Liver (tissue), 9 donors: ENCODE measurements around the gene FOXN3. TPM values are rescaled to one million over a fixed set of nuclear protein-coding genes. Genes with fewer than 3 reads are reported as not detected.

Source experiments
- DNase-seq: peaks from one replicate; pipeline ENCODE4 v3.0.0-alpha.2; 2017; ENCODE audit warnings: low spot score
- H3K27ac ChIP-seq, 2 donors: one replicate each; pipeline ENCODE4 v1.7.0; 2013; ENCODE audit warnings: inconsistent platforms in 2 of 2, low read length in 2 of 2, control low read depth in 1 of 2, low read depth in 1 of 2, mild to moderate bottlenecking in 1 of 2
- H3K27me3 ChIP-seq, 4 donors: one replicate each; pipeline versions ENCODE4 v1.6.1 to v1.7.0; 2013; ENCODE audit warnings: low read length in 3 of 4, inconsistent platforms in 1 of 4, mild to moderate bottlenecking in 1 of 4, moderate library complexity in 1 of 4; ENCODE audit not compliant: control insufficient read depth in 4 of 4, insufficient read depth in 4 of 4
- H3K36me3 ChIP-seq, 4 donors: one replicate each; pipeline versions ENCODE4 v1.6.1 to v1.7.0; 2013; ENCODE audit warnings: low read length in 3 of 4, mild to moderate bottlenecking in 3 of 4, low read depth in 1 of 4, moderate library complexity in 1 of 4; ENCODE audit not compliant: control insufficient read depth in 4 of 4, insufficient read depth in 3 of 4
- H3K4me1 ChIP-seq, 4 donors: one replicate each; pipeline versions ENCODE4 v1.6.1 to v1.7.0; 2013; ENCODE audit warnings: low read length in 3 of 4, mild to moderate bottlenecking in 3 of 4, moderate library complexity in 1 of 4; ENCODE audit not compliant: control insufficient read depth in 4 of 4, insufficient read depth in 4 of 4
- H3K4me3 ChIP-seq, 3 donors: one replicate each; pipeline versions ENCODE4 v1.6.1 to v1.7.0; 2013; ENCODE audit warnings: low read length in 3 of 3, control low read depth in 1 of 3, low read depth in 1 of 3, mild to moderate bottlenecking in 1 of 3
- H3K9ac ChIP-seq, 2 donors: one replicate each; pipeline ENCODE4 v1.7.0; 2013; ENCODE audit warnings: low read length in 2 of 2, mild to moderate bottlenecking in 2 of 2, moderate library complexity in 2 of 2, control low read depth in 1 of 2, low read depth in 1 of 2
- H3K9me3 ChIP-seq, 4 donors: one replicate each; pipeline versions ENCODE4 v1.6.1 to v1.7.0; 2013; ENCODE audit warnings: low read length in 3 of 4; ENCODE audit not compliant: control insufficient read depth in 4 of 4
- ATF3 ChIP-seq: IDR thresholded peaks from 2 replicates; pipeline ENCODE4 v1.6.1; 2016; ENCODE audit warnings: antibody characterized with exemption
- EGR1 ChIP-seq, 2 donors: IDR thresholded peaks; 2 replicates each; pipeline ENCODE4 v1.6.1; 2016 to 2018; ENCODE audit warnings: antibody characterized with exemption in 2 of 2, low read depth in 2 of 2
- FOXA1 ChIP-seq: IDR thresholded peaks from 2 replicates; pipeline ENCODE4 v1.6.1; 2016; ENCODE audit warnings: antibody characterized with exemption
- FOXA2 ChIP-seq: IDR thresholded peaks from 2 replicates; pipeline ENCODE4 v1.6.1; 2016; ENCODE audit warnings: antibody characterized with exemption
- GABPA ChIP-seq, 2 donors: IDR thresholded peaks in 1 of 2; conservative IDR thresholded peaks in 1 of 2; 2 replicates each; pipeline ENCODE4 v1.6.1; 2016; ENCODE audit warnings: antibody characterized with exemption in 2 of 2, mild to moderate bottlenecking in 1 of 2, moderate library complexity in 1 of 2
- HNF4A ChIP-seq, 2 donors: conservative IDR thresholded peaks; 2 replicates each; pipeline ENCODE4 v1.6.1; 2016; ENCODE audit warnings: antibody characterized with exemption in 2 of 2, mild to moderate bottlenecking in 2 of 2
- HNF4G ChIP-seq: IDR thresholded peaks from 2 replicates; pipeline ENCODE4 v1.6.1; 2016; ENCODE audit warnings: antibody characterized with exemption
- JUND ChIP-seq, 2 donors: IDR thresholded peaks; 2 replicates each; pipeline ENCODE4 v1.6.1; 2016; ENCODE audit warnings: antibody characterized with exemption in 2 of 2
- MAX ChIP-seq: IDR thresholded peaks from 2 replicates; pipeline ENCODE4 v1.6.1; 2016; ENCODE audit warnings: antibody characterized with exemption
- NR2F2 ChIP-seq: IDR thresholded peaks from 2 replicates; pipeline ENCODE4 v1.6.1; 2016; ENCODE audit warnings: antibody characterized with exemption
- RAD21 ChIP-seq, 2 donors: IDR thresholded peaks; 2 replicates each; pipeline ENCODE4 v1.6.1; 2016; ENCODE audit warnings: antibody characterized with exemption in 2 of 2, mild to moderate bottlenecking in 2 of 2
- REST ChIP-seq: IDR thresholded peaks from 2 replicates; pipeline ENCODE4 v1.6.1; 2016; ENCODE audit warnings: antibody characterized with exemption, mild to moderate bottlenecking
- RXRA ChIP-seq, 2 donors: IDR thresholded peaks; 2 replicates each; pipeline ENCODE4 v1.6.1; 2017 to 2018; ENCODE audit warnings: antibody characterized with exemption in 2 of 2, mild to moderate bottlenecking in 1 of 2
- SP1 ChIP-seq: IDR thresholded peaks from 2 replicates; pipeline ENCODE4 v1.6.1; 2018; ENCODE audit warnings: antibody characterized with exemption, mild to moderate bottlenecking
- TAF1 ChIP-seq: conservative IDR thresholded peaks from 2 replicates; pipeline ENCODE4 v1.6.1; 2016; ENCODE audit warnings: antibody characterized with exemption, mild to moderate bottlenecking
- YY1 ChIP-seq: IDR thresholded peaks from 2 replicates; pipeline ENCODE4 v1.6.1; 2016; ENCODE audit warnings: antibody characterized with exemption, mild to moderate bottlenecking
- ZBTB33 ChIP-seq: IDR thresholded peaks from 2 replicates; pipeline ENCODE4 v1.6.1; 2016; ENCODE audit warnings: antibody characterized with exemption
- WGBS: extraction: QIAGEN DNeasy Blood & Tissue Kit; methylation state at CpG from one replicate; pipeline ENCODE4 v1.1.7; 2013; 5-methylcytosine and 5-hydroxymethylcytosine counted together
- polyA plus RNA-seq, 2 donors: library from polyadenylated mRNA; stranded (reverse) in 1 of 2; unstranded in 1 of 2; fragments of 200-250 nt in 1 of 2; fragments of >200 nt in 1 of 2; fragmentation: Nextera tagmentation in 1 of 2; extraction: Ambion mirVana in 1 of 2; gene quantifications; one replicate each; pipeline versions ENCODE4 v1.2.1 to v1.2.3, GENCODE V29; 2013 to 2015
- total RNA-seq, 2 donors: library from RNA; depleted of rRNA; stranded (reverse); fragments of >200 nt; gene quantifications; one replicate each; pipeline ENCODE4 v1.2.3, GENCODE V29; 2014
- donor health status: healthy.
- donor health status: healthy.
- donor health status: healthy.
- donor health status: healthy.
- donor health status: healthy.

Gene FOXN3
- total and polyA plus RNA-seq, 4 donors: 17.8 to 44.8 (median 35.3) TPM

- Histone ChIP-seq H3K36me3 (peaks cover 0 to 7% (median 5%) of the 10 kb centered on the region in 4 donors), H3K4me3 (no peak overlapping the region), H3K27ac (no peak overlapping the region), H3K9ac (no peak overlapping the region), H3K27me3 (no peaks in the 10 kb centered on the region), H3K4me1 (peaks cover 3 to 7% (median 5%) of the 10 kb centered on the region in 4 donors), H3K9me3 (no peaks in the 10 kb centered on the region)
- DNase-seq: no peak
- WGBS: 81% methylated on average over 7 of the region's 7 CpGs
- no peak for TF ChIP-seq NR2F2
- TF ChIP-seq GABPA (IDR thresholded peaks at IDR 0.05 in 1 of 2, conservative IDR thresholded peaks at IDR 0.05 in 1 of 2): no peak
- TF ChIP-seq MAX: no peak
- TF ChIP-seq RAD21 (IDR thresholded peaks at IDR 0.05): no peak
- no peak for TF ChIP-seq ATF3
- TF ChIP-seq FOXA1: no peak
- TF ChIP-seq EGR1 (IDR thresholded peaks at IDR 0.05; ENCODE audit: low read depth in 2 of 2): no peak
- no peak for TF ChIP-seq JUND (IDR thresholded peaks at IDR 0.05)
- TF ChIP-seq REST: no peak
- no peak for TF ChIP-seq FOXA2
- TF ChIP-seq ZBTB33: no peak
Observed at GRCh38 chr14:89178800-89179535, 238.1 kb downstream of the FOXN3 start.

- no peaks in the 10 kb centered on the region for H3K27me3 ChIP-seq
- H3K4me1 ChIP-seq: peaks cover 3 to 7% (median 5%) of the 10 kb centered on the region in 4 donors
- no peaks in the 10 kb centered on the region for H3K9me3 ChIP-seq
- H3K4me3 ChIP-seq: no peak overlapping the region
- WGBS: 98% methylated on average over 2 of the region's 2 CpGs
- peaks cover 0 to 9% (median 6%) of the 10 kb centered on the region in 4 donors for H3K36me3 ChIP-seq
- no peak overlapping the region for H3K27ac ChIP-seq
- no peak for DNase-seq
- H3K9ac ChIP-seq: no peak overlapping the region
- TF ChIP-seq JUND (IDR thresholded peaks at IDR 0.05) (no peak), RAD21 (IDR thresholded peaks at IDR 0.05) (no peak), ZBTB33 (no peak), EGR1 (IDR thresholded peaks at IDR 0.05; ENCODE audit: low read depth in 2 of 2) (no peak), GABPA (IDR thresholded peaks at IDR 0.05 in 1 of 2, conservative IDR thresholded peaks at IDR 0.05 in 1 of 2) (no peak), TAF1 (no peak), HNF4A (conservative IDR thresholded peaks at IDR 0.05) (no peak), RXRA (IDR thresholded peaks at IDR 0.05) (no peak), REST (no peak), ATF3 (no peak), SP1 (no peak), FOXA1 (no peak), FOXA2 (no peak), YY1 (no peak), HNF4G (no peak)
Observed at GRCh38 chr14:89178376-89178775, 238.7 kb downstream of the FOXN3 start.
